ENCODE data around the gene EXPH5.
"Not testable (repeated sequence)": the region's sequence is repeated elsewhere in the genome, so short reads cannot be mapped to it uniquely, and the experiment has no call there.

Gene EXPH5, protein sequence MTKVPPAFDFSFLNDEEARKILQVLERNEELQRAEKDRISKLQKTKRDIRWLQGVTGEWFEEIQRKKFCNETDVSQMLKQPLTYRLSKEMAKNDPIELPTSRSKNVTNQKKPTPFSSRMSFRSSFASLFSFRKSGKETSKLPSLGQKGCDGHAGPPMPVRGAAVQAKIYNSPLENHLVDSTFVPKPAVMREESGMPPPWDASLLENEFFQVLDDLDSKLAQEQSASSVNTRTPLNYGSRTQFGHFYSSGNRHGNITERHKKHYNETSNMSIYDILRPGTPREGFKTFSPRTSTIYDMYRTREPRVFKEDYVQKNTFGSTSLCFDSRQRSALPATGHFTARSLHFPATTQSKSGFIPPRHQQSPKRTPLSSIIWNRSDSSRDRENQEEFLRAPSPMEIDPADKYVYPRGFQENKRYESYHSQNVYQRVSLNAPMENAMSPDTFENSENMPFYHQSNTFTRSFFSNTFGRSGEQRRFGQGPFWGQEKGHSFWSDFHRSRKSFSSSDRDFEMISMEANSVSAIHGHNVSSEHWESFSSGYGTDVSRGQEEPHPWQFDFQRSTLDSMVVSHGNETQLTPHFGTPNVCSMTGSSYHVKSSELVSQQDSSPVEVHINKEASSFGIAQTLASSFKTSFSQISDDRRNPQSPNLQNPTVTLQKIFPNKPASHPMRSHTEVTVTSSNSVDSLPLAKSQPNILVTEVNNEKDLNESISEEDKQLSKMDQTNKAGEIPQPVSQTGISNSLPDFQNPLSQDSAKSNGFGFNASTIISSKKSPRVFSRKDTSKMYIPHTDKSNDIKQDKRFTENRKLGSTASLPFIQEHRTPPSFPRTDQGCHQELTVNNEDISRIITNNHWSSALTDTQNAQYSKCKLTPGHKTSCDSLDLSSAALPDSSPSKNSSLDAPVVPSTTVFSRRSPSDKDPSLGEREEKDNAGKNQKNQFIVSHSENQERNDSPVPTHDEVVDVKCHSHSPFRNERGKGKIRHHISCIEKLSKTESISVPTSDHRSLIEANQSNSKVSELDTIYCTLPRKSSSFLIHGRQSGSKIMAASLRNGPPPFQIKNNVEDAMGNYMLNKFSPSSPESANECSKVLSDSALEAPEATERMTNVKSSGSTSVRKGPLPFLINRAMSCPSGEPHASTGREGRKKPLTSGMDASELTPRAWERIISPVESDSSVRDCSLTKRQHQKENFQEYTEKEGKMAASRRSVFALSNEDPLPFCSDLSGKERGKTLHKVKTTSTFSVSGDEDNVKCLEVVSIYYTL (N-terminal part only)

DNA sequence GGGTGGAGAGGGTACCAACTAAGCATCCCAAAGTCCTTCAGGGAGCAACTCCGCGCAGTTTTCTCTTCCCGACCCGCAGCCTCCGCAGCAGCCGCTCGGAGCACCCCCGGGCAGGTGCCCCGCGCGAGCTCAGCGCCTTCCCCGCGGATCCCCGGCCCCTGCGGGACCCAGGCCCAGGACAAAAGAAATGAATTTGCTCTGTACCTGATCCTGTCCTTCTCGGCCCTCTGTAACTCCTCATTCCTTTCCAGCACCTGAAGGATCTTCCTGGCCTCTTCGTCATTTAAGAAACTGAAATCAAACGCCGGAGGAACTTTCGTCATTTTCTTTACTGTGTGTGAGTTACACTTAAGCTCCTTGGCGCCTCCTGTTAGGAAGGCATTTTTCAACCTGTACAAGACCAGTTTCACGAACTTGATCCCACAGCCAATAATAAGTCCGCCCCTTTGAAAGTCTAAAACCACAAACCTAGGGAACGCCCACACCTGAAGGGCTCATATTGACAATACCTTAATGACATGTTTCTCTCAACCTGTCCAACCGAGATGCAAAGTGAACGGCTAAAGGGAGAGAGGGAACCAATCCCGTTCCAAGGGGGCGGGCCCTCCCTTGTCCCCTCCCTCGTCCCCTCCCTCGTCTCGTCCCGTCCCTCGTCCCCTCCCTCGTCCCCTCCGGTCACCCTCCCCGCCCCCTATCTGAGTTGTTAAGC is at the start of gene EXPH5:
Gene EXPH5 (minus strand): TSS at position 555 of the 709 bp plus-strand sequence. CDS start 232 bp downstream, at position 323.
- peak; percentile 66 for DNase-seq (ENCODE audit: low spot score)

DNA sequence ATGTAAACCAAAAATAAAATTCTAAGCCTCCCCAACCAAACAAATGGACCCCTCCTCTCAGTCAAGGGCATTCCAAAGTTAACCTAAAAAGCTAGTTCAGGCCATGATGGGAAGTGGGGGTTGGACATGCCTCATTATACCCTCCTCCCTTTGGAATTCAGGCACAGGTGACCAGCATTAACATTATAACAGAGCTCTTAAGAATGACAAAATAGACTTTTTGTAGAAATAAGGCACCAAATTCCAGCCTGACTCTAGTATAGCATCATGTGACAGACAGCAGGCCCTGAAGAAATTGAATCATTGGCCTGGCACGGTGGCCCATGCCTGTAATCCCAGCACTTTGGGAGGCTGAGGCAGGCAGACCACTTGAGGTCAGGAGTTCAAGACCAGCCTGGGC is 48.2 kb upstream of the EXPH5 start:
- not testable (repeated sequence) for DNase-seq (ENCODE audit: low spot score)

DNA sequence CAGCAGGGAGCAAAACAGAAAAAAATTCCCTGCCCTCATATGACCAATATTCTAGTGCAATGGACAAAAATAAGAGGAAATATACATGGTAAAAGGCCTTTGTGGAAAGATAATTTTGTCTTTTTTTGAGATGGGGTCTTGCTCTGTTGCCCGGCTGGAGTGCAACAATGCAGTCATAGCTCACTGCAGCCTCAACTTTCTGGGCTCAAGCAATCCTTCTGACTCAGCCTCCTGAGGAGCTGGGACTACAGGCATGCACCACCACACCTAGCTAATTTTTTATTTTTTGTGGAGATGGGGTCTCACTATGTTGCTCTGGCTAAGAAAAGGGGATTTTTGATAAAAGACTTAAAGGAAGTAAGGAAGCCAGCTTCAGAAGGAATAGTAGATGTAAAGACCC is 45.6 kb upstream of the EXPH5 start:
- no peak for DNase-seq (ENCODE audit: low spot score)

DNA sequence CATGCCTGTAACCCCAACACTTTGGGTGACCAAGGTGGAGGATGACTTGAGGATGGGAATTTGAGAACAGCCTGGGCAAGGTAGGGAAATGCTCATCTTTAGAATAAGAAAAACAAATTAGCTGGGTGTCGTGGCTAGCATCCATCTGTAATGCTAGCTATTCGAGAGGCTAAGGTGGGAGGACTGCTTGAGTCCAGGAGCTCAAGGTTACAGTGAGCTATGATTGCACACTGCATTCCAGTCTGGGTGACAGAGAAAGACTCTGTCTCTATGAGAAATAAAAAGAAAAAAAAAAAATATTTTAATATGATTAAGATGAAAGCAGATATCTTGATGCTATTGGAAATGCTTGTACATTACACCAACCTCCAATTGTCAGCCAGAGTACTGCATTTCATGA is 42.7 kb upstream of the EXPH5 start:
- no peak for DNase-seq (ENCODE audit: low spot score)

DNA sequence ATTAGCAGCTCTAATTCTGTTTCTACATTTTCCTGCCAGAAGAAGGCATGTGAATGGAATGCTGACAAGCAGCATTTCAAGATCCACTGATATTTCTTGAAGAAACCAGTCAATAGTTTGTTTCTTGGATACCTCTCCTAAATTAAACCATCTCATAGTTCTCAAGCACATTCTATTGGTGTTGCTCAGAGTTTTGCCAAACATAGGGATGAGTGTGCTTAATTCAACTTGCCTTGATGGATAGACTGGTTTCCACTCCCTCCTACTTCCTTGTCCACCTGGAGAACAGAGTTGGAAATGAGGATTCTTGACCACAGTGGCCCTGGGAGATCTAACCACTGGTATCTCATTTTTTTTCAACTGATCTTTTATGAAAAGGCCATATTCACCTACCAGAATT is 41.5 kb upstream of the EXPH5 start:
- DNase-seq (ENCODE audit: low spot score) = peak; percentile 18

DNA sequence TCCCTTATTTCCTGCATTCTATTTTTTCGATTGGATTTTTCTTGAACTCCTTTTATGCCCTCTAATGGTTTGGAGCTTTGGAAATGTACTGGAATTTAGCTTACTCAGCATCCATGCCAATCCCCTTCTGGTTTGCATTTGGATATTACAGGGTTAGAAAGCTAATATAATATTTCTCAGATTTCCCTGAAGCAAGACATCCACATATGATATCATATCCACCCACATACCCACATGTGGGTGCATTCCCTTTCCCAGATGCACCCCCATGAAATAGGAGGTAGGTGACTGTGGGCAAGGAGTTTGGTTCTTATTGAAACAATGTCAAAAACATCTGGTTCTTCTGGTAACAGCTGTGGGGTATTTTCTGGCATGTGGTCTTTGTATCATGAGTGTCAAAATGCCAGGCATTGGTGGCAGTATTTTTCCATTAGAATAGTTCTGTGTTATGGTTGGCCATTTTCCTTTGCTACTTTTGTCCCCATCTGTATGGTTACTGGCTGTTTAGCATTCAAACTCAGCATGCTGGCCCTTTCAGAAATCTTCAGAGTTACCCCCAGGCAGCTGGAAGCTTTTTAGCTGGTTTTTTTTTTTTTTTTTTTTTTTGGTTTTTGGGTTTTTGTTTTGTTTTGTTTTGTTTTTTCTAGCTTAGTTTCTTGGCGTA is 38.6 kb upstream of the EXPH5 start:
- peak; percentile 5 for DNase-seq (ENCODE audit: low spot score)

DNA sequence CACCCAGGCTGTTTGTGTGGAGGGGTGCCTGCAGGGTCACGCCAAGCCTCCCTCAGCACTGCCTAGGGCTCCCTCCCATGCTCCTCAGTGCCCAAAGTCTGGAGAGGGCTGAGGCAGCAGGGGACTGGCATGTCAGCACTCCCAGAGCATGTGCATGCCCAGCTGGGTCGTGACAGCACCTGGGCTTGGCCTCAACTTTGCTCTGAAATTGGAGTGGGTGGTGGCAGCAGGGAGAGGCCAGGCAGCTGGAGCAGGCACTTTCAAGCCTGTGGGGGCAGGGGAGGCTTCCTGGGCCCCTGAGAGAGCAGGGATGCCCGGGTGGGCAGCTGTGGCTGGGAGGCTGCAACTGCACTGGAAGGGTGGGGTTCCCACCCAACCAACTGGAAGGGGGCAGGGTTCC is 35.7 kb upstream of the EXPH5 start:
- DNase-seq (ENCODE audit: low spot score) = no peak

DNA sequence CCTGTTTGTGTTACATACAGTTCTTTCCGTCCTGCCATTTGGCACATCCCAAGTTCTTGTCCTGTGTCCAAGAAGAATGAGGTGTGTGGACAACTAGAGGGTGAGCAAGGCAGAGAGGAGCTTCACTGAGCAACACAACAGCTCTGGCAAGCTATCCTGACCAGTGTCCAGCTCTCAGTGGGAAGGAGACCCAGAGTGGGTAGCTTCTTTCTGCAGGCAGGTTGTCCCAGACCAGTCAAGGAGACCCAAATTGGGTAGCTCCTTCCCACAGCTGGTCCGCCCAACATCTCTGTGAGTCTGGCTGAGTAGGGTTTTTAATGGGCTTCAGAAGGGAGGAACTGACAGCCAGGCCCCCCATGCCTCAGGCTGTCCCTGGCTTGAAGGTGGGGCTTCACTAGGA is 35.2 kb upstream of the EXPH5 start:
- DNase-seq (ENCODE audit: low spot score) = no peak

DNA sequence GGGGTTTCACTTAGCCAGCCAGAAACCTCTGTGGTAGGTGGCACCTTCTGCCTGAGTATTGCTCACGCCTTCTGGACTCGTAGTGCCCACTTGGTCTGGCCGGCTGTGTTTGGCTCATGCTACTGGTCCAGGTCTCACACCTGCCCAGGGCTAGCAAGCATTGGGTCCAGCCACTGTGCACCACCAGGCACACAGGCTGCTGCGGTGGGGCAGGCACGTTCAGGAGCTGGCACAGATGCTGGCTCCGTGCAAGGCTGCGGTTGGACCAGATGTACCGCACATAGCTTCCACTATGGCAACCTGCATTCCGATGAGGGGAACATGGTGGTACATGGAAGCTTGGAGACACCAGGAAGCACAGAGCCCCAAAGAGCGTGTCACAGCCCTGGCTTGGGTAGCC is 34.8 kb upstream of the EXPH5 start:
- DNase-seq (ENCODE audit: low spot score) = no peak

DNA sequence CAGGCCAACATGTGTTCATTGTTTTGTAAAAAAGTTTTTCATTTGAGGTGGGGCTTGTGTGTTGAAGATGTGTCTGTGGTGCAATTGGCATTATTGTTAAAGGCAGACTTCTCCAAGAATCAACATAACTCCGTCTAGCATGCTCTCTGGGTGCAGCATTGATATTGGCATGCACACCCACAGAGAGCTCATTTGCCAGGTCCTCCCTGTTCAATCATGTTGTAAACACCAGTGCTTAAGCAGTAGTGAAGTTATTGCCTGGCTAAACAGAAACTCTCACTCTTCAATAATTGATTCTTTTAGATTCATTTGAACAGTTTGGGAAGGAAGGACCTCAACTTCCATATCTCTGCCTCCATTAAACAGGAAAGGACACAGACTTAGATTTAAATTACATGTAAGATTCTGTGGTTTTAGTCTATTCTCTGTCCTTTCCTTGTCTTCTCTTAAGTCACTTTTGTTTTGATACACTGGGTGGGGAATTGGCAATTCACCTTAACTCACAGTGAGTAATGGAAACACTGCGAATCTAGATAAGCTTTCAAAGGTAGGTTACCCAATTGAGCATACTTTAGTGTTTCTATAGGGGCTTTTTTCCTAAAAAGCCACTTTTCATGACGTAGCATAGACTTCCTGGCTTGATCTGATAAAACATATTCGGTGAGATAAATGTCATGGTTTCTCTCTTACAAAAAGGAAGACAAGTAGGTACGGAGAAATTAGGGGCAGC is 30.8 kb upstream of the EXPH5 start:
- no peak for DNase-seq (ENCODE audit: low spot score)

DNA sequence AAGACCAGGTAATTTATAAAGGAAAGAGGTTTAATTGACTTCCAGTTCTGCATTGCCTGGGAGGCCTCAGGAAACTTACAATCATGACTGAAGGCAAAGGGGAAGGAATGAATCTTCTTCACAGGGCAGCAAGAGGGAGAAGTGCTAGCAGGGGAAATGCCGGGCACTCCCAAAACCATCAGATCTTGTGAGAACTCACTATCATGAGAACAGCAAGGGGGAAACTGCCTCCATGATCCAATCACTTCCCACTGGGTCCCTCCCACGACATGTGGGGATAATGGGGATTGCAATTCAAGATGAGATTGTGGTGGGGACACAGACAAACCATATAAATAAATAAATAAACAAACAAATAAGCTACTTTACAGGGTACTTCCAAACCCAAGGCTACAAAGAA is 28.8 kb upstream of the EXPH5 start:
- DNase-seq (ENCODE audit: low spot score) = no peak

DNA sequence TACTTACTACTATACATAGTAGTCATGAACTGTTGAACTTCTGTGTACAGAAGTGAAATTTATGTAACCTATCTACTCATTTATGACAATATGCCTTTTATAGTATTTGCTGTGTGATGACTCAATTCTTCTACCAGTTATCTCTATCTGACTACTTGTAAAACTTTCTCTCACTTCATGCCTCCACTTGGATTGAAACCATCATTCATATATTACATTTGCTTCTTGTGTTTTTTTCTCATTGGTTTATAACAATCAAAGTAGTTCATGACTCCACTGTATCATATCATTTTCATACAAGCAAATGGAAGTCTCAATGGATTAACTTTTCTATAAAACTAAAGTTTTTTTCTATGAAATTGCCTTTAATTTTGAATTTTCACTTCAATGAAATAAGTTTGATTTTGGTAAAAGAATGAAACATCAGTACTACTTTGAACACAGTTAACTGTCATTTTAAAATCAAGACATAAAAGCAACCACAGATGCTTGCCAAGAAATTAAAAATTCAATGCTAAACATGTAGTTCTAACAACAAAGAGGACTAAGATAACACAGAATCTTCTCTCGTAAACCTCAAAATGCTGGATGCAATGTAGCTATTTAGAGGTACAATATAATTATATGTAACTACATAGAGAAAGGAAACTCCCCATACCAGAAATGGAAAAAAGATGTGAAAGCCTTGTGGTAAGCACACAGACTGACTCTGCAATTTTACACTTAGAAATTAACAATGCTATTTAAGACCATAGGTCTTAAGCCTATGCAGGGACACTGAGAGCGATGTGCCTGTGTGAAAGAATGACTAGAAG is 27.6 kb upstream of the EXPH5 start:
- no peak for DNase-seq (ENCODE audit: low spot score)

DNA sequence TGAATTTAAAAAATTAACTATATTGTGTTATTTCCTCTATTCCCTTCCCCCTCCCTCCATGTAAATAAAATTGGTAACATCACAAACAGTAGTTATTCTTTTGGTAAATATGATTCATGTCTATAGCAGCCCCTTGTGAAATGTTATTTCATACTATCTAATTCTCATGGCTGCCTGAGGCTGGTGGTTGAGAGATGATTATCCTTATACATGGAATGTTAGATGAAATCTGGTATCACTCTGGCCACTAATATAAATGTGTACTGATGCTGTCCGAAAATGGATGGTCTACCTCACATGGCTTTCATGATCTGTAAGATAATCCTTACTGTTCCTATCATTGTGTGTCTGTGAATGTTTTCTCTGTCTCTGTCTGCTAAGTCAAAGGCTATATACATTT is 25.0 kb upstream of the EXPH5 start:
- peak; percentile 7 for DNase-seq (ENCODE audit: low spot score)

DNA sequence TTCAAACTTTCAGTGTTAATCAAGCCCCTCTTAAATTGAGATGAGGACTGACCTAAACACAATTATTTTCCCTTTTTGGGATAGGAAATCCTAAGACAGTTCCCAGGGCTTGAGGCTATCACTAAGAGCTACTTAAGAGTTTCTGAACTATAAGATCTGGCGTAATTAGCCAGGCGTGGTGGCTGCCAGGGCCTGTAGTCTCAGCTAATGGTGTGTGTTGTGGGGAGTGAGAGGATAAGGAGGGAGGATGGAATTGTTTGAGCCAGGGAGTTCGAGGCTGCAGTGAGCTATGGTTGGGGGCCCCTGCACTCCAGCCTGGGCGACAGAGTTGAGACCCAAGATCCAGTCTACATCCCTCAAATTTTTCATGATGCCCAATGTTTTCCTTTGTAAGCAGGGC is 23.5 kb upstream of the EXPH5 start:
- no peak for DNase-seq (ENCODE audit: low spot score)

DNA sequence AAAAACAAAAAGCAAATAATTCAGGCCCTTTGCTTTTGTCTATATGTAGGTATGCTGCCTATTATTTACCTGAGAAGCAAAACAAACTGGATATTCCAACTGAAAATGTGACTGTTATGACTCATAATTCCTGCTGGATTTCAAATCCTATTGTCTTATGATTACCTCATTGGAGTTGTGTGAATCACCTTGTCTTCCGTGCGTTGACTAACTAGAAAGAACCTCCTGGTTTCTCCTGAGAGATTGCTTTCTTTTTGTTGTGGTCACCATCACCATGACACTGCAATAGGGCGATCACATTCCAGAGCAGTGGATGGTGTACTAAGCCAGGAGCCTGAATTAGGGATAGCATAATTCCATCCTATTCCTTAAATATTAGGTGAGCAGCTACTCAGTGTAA is 23.0 kb upstream of the EXPH5 start:
- peak; percentile 85 for DNase-seq (ENCODE audit: low spot score)

DNA sequence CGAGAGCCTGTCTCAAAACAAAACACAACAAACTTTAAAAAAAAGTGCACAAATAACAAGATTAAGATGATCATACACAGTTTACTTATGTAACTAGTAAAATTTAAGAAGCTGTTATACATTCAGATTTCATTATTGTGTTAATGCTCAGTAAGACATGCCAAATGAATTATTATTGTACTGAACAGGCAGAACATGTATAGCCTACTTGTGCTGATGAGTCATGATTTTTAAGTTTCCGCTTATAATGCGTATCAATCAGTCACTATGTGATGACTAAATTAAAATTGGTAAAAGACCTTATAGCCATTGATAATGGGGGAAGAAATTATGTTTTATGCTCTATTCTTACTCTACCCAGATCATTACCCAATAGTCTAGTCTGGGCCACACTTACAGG is 20.5 kb upstream of the EXPH5 start:
- no peak for DNase-seq (ENCODE audit: low spot score)

DNA sequence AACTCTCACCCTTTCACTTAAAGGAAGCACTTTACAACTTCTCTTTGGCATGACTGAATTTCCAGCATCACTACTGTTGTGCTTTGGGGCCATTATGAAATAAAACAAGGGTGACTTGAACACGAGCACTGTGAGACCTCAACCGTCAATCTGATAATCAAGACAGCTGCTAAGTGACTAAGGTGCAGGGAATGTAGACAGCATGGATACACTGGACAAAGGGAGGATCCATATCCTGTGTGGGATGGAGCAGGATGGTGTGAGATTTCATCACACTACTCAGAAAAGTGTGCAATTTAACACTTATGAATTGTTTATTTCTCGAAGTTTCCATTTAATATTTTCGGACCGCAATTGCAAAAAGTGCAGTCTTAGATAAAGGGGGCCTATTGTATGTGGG is 16.1 kb upstream of the EXPH5 start:
- no peak for DNase-seq (ENCODE audit: low spot score)

DNA sequence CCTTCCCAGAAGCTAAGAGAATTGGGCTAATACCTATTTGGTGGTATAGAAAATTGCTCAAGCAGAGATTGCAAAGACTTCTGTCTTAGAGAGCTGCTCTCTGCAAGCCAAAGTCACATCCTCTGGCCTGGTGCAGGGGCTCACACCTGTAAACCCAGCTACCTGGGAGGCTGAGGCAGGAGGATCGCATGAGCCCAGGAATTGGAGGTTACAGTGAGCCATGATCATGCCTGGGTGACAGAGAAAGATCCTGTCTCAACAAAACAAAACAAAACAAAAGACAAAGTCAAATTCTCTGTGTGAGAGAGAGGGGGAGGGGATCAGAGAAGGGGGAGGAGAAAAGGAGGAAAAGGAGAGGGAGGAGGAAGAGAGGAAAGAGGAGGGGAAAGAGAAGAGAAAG is 15.0 kb upstream of the EXPH5 start:
- DNase-seq (ENCODE audit: low spot score) = no peak

DNA sequence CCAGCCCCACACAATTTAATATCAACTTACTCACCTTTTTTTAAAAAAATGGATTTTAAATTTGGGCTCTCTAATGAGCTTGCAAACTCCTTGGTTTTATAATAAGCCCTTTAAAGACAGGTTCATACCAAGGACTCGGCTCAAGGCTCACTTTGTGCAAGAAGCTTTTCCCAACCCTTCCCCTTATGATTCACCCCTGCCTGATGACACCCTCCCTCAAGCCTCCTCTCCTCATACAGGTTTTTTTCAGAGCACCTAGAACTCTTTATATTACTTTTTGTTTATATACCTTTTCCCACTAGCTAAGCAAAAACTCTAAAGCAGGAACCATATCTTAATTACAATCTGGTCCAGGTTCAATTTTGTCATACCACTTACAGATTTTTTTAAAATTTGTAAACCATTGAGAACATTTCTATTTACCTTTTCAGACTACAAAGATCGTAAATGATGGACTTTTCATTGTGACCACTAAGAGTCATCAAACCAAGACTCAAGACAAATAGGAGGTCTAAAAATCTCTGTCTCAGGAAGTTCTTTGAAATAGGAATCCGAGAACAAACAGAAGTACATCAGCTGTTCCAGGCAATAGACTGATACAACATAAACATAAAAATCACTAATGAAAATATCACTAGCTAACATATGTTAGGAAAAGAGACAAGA is 13.1 kb upstream of the EXPH5 start:
- DNase-seq (ENCODE audit: low spot score) = no peak

Measured in AG08395 (cell line).